ENCODE results near the gene KIT. TPM values are rescaled to one million over a fixed set of nuclear protein-coding genes. Genes with fewer than 3 reads are reported as not detected.

The KIT gene
- total and polyA plus RNA-seq, 4 experiments from 2014 or later: 2.0 to 5.2 (median 2.6) TPM

- Histone ChIP-seq H3K4me3 (ENCODE audit: low read length in 2 of 2) (no peak overlapping the region), H3K27ac (ENCODE audit: low read depth, low read length) (no peak overlapping the region), H3K27me3 (ENCODE audit: insufficient read depth, low read length) (no peaks in the 10 kb centered on the region), H3K4me1 (ENCODE audit: insufficient read depth, low read length) (no peaks in the 10 kb centered on the region), H3K36me3 (ENCODE audit: insufficient read depth, low read length) (no peaks in the 10 kb centered on the region), H3K9me3 (ENCODE audit: control insufficient read depth in 1 of 2, low read length in 2 of 2) (no peaks in the 10 kb centered on the region)
- intact Hi-C loops (cut with micrococcal nuclease): no loop called here
- H3K9me3 Mint-ChIP-seq: peaks cover 0 to 3% (median 0%) of the 10 kb centered on the region in 8 donors
- H3K27ac Mint-ChIP-seq: no peak overlapping the region
- H3K27me3 Mint-ChIP-seq: peaks cover 0 to 5% of the 10 kb centered on the region in 2 donors
- DNase-seq: no peak
- H3K36me3 Mint-ChIP-seq: no peaks in the 10 kb centered on the region
- POLR2A ChIA-PET (ENCODE audit: partially characterized antibody): no interaction called here
- H3K4me1 Mint-ChIP-seq: no peaks in the 10 kb centered on the region
- H3K4me3 Mint-ChIP-seq: no peak overlapping the region
- CTCF ChIA-PET (ENCODE audit: partially characterized antibody): no interaction called here
Observed at GRCh38 chr4:54669831-54670230, 12.1 kb downstream of the KIT start.

GRCh38 chr4:54675721-54676461 lies 18.1 kb downstream of the KIT start:
- Histone ChIP-seq H3K4me1 (ENCODE audit: insufficient read depth, low read length) (no peaks in the 10 kb centered on the region), H3K36me3 (ENCODE audit: insufficient read depth, low read length) (no peaks in the 10 kb centered on the region), H3K4me3 (ENCODE audit: low read length in 2 of 2) (no peak overlapping the region), H3K27me3 (ENCODE audit: insufficient read depth, low read length) (no peaks in the 10 kb centered on the region), H3K9me3 (ENCODE audit: control insufficient read depth in 1 of 2, low read length in 2 of 2) (no peaks in the 10 kb centered on the region), H3K27ac (ENCODE audit: low read depth, low read length) (no peak overlapping the region)
- CTCF ChIA-PET (ENCODE audit: partially characterized antibody): no interaction called here
- H3K27me3 Mint-ChIP-seq: peaks cover 2 to 3% of the 10 kb centered on the region in 2 donors
- no peak overlapping the region for H3K27ac Mint-ChIP-seq
- intact Hi-C loops (cut with micrococcal nuclease): no loop called here
- H3K4me1 Mint-ChIP-seq: no peaks in the 10 kb centered on the region
- H3K36me3 Mint-ChIP-seq: no peaks in the 10 kb centered on the region
- no peak overlapping the region for H3K4me3 Mint-ChIP-seq
- no peak for DNase-seq
- POLR2A ChIA-PET (ENCODE audit: partially characterized antibody): no interaction called here
- peaks cover 0 to 3% (median 0%) of the 10 kb centered on the region in 8 donors for H3K9me3 Mint-ChIP-seq

- CTCF ChIA-PET (ENCODE audit: partially characterized antibody): no interaction called here
- H3K36me3 Mint-ChIP-seq: no peaks in the 10 kb centered on the region
- H3K27ac Mint-ChIP-seq: no peak overlapping the region
- no peaks in the 10 kb centered on the region for H3K4me1 Mint-ChIP-seq
- Histone ChIP-seq H3K4me3 (ENCODE audit: low read length in 2 of 2) (no peak overlapping the region), H3K27ac (ENCODE audit: low read depth, low read length) (no peak overlapping the region), H3K9me3 (ENCODE audit: control insufficient read depth in 1 of 2, low read length in 2 of 2) (no peaks in the 10 kb centered on the region), H3K4me1 (ENCODE audit: insufficient read depth, low read length) (no peaks in the 10 kb centered on the region), H3K36me3 (ENCODE audit: insufficient read depth, low read length) (no peaks in the 10 kb centered on the region), H3K27me3 (ENCODE audit: insufficient read depth, low read length) (no peaks in the 10 kb centered on the region)
- peaks cover 0 to 3% (median 0%) of the 10 kb centered on the region in 8 donors for H3K9me3 Mint-ChIP-seq
- intact Hi-C loops (cut with micrococcal nuclease): no loop called here
- POLR2A ChIA-PET (ENCODE audit: partially characterized antibody): no interaction called here
- DNase-seq: peak in 1 of 5 donors; percentile 25
- peak overlapping the region in 1 of 8 donors; percentile 34 for H3K4me3 Mint-ChIP-seq
- peaks cover 2 to 3% of the 10 kb centered on the region in 2 donors for H3K27me3 Mint-ChIP-seq
Observed at GRCh38 chr4:54676658-54677057, 18.9 kb downstream of the KIT start.

- no peak for DNase-seq
- intact Hi-C loops (cut with micrococcal nuclease): no loop called here
- Histone ChIP-seq H3K36me3 (ENCODE audit: insufficient read depth, low read length) (no peaks in the 10 kb centered on the region), H3K9me3 (ENCODE audit: control insufficient read depth in 1 of 2, low read length in 2 of 2) (no peaks in the 10 kb centered on the region), H3K4me3 (ENCODE audit: low read length in 2 of 2) (no peak overlapping the region), H3K4me1 (ENCODE audit: insufficient read depth, low read length) (no peaks in the 10 kb centered on the region), H3K27ac (ENCODE audit: low read depth, low read length) (no peak overlapping the region), H3K27me3 (ENCODE audit: insufficient read depth, low read length) (no peaks in the 10 kb centered on the region)
- ChIA-PET POLR2A (ENCODE audit: partially characterized antibody) (no interaction called here), CTCF (ENCODE audit: partially characterized antibody) (no interaction called here)
- Mint-ChIP-seq H3K9me3 (peaks cover 0 to 3% (median 0%) of the 10 kb centered on the region in 8 donors), H3K4me1 (no peaks in the 10 kb centered on the region), H3K4me3 (no peak overlapping the region), H3K27me3 (peaks cover 2 to 3% of the 10 kb centered on the region in 2 donors), H3K27ac (no peak overlapping the region), H3K36me3 (no peaks in the 10 kb centered on the region)
Observed at GRCh38 chr4:54677416-54677815, 19.7 kb downstream of the KIT start.

- ChIA-PET CTCF (ENCODE audit: partially characterized antibody) (no interaction called here), POLR2A (ENCODE audit: partially characterized antibody) (no interaction called here)
- Histone ChIP-seq H3K4me3 (ENCODE audit: low read length in 2 of 2) (no peak overlapping the region), H3K4me1 (ENCODE audit: insufficient read depth, low read length) (no peaks in the 10 kb centered on the region), H3K27ac (ENCODE audit: low read depth, low read length) (no peak overlapping the region), H3K9me3 (ENCODE audit: control insufficient read depth in 1 of 2, low read length in 2 of 2) (no peaks in the 10 kb centered on the region), H3K36me3 (ENCODE audit: insufficient read depth, low read length) (no peaks in the 10 kb centered on the region), H3K27me3 (ENCODE audit: insufficient read depth, low read length) (no peaks in the 10 kb centered on the region)
- H3K4me1 Mint-ChIP-seq: no peaks in the 10 kb centered on the region
- peaks cover 0 to 3% (median 0%) of the 10 kb centered on the region in 8 donors for H3K9me3 Mint-ChIP-seq
- no peak overlapping the region for H3K4me3 Mint-ChIP-seq
- H3K27me3 Mint-ChIP-seq: peaks cover 2 to 3% of the 10 kb centered on the region in 2 donors
- H3K27ac Mint-ChIP-seq: no peak overlapping the region
- intact Hi-C loops (cut with micrococcal nuclease): no loop called here
- H3K36me3 Mint-ChIP-seq: no peaks in the 10 kb centered on the region
- DNase-seq: no peak
Observed at GRCh38 chr4:54677853-54678650, 20.3 kb downstream of the KIT start.

- Mint-ChIP-seq H3K36me3 (no peaks in the 10 kb centered on the region), H3K4me1 (peaks cover 3 to 6% (median 4%) of the 10 kb centered on the region in 4 donors), H3K27ac (no peak overlapping the region), H3K4me3 (no peak overlapping the region), H3K27me3 (peaks cover 3 to 4% of the 10 kb centered on the region in 2 donors), H3K9me3 (peaks cover 0 to 3% (median 0%) of the 10 kb centered on the region in 8 donors)
- CTCF ChIA-PET (ENCODE audit: partially characterized antibody): no interaction called here
- no peak for DNase-seq
- no peak overlapping the region for H3K4me3 ChIP-seq (ENCODE audit: low read length in 2 of 2)
- no peaks in the 10 kb centered on the region for H3K4me1 ChIP-seq (ENCODE audit: insufficient read depth, low read length)
- no peaks in the 10 kb centered on the region for H3K36me3 ChIP-seq (ENCODE audit: insufficient read depth, low read length)
- H3K27ac ChIP-seq (ENCODE audit: low read depth, low read length): no peak overlapping the region
- H3K9me3 ChIP-seq (ENCODE audit: control insufficient read depth in 1 of 2, low read length in 2 of 2): no peaks in the 10 kb centered on the region
- intact Hi-C loops (cut with micrococcal nuclease): no loop called here
- POLR2A ChIA-PET (ENCODE audit: partially characterized antibody): no interaction called here
- no peaks in the 10 kb centered on the region for H3K27me3 ChIP-seq (ENCODE audit: insufficient read depth, low read length)
Observed at GRCh38 chr4:54678826-54679225, 21.1 kb downstream of the KIT start.

- no peaks in the 10 kb centered on the region for H3K27me3 ChIP-seq (ENCODE audit: insufficient read depth, low read length)
- H3K27ac ChIP-seq (ENCODE audit: low read depth, low read length): no peak overlapping the region
- Mint-ChIP-seq H3K4me1 (peaks cover 9 to 15% (median 13%) of the 10 kb centered on the region in 4 donors), H3K36me3 (no peaks in the 10 kb centered on the region), H3K27me3 (peaks cover 3 to 4% of the 10 kb centered on the region in 2 donors), H3K4me3 (no peak overlapping the region), H3K9me3 (no peaks in the 10 kb centered on the region), H3K27ac (no peak overlapping the region)
- intact Hi-C loops (cut with micrococcal nuclease): loop anchor here (5.0 kb wide), 1 partner anchor 1057 kb away; no protein-coding TSS in a partner anchor
- no peak for DNase-seq
- no peak overlapping the region for H3K4me3 ChIP-seq (ENCODE audit: low read length in 2 of 2)
- H3K4me1 ChIP-seq (ENCODE audit: insufficient read depth, low read length): peaks cover 8% of the 10 kb centered on the region
- H3K9me3 ChIP-seq (ENCODE audit: control insufficient read depth in 1 of 2, low read length in 2 of 2): no peaks in the 10 kb centered on the region
- H3K36me3 ChIP-seq (ENCODE audit: insufficient read depth, low read length): no peaks in the 10 kb centered on the region
- CTCF ChIA-PET (ENCODE audit: partially characterized antibody): no interaction called here
- POLR2A ChIA-PET (ENCODE audit: partially characterized antibody): no interaction called here
Observed at GRCh38 chr4:54679813-54680212, 22.1 kb downstream of the KIT start.
